ENCODE data around the gene KIRREL1. TPM values are rescaled to one million over a fixed set of nuclear protein-coding genes. Genes with fewer than 3 reads are reported as not detected.

KIRREL1 gene
- total RNA-seq, 3 donors from 2014 or later, result 26.1 to 55.5 (median 34.1) TPM

- Histone ChIP-seq H3K4me3 (no peak overlapping the region), H3K27ac (no peak overlapping the region), H3K27me3 (no peaks in the 10 kb centered on the region), H3K4me1 (no peaks in the 10 kb centered on the region), H3K9me3 (no peaks in the 10 kb centered on the region), H3K36me3 (no peaks in the 10 kb centered on the region)
- TF ChIP-seq CTCF (IDR thresholded peaks at IDR 0.05) (no peak), POLR2A (IDR thresholded peaks at IDR 0.05) (no peak), POLR2AphosphoS5 (IDR thresholded peaks at IDR 0.05) (no peak)
- intact Hi-C loops (cut with DNase I; ENCODE audit: low total_unique reads), result no loop called here
- no peak for DNase-seq (ENCODE audit: low spot score in 2 of 2)
These were observed 62.4 kb downstream of the KIRREL1 start for GRCh38 chr1:158055854-158056253.

- no peak for TF ChIP-seq CTCF (IDR thresholded peaks at IDR 0.05)
- no peak for TF ChIP-seq POLR2A (IDR thresholded peaks at IDR 0.05)
- no peak for TF ChIP-seq POLR2AphosphoS5 (IDR thresholded peaks at IDR 0.05)
These were observed 63.1 kb downstream of the KIRREL1 start for GRCh38 chr1:158056498-158056897.

GRCh38 chr1:158058237-158058985, 65.0 kb downstream of the KIRREL1 start:
- DNase-seq (ENCODE audit: low spot score in 2 of 2), result no peak
- H3K27ac ChIP-seq, result no peak overlapping the region
- no peaks in the 10 kb centered on the region for H3K4me1 ChIP-seq
- no peaks in the 10 kb centered on the region for H3K36me3 ChIP-seq
- H3K4me3 ChIP-seq, result no peak overlapping the region
- TF ChIP-seq CTCF (IDR thresholded peaks at IDR 0.05), result no peak
- no peak for TF ChIP-seq POLR2A (IDR thresholded peaks at IDR 0.05)
- no peak for TF ChIP-seq POLR2AphosphoS5 (IDR thresholded peaks at IDR 0.05)
- no peaks in the 10 kb centered on the region for H3K27me3 ChIP-seq
- no peaks in the 10 kb centered on the region for H3K9me3 ChIP-seq
- intact Hi-C loops (cut with DNase I; ENCODE audit: low total_unique reads), result no loop called here

More at GRCh38 chr1:158056498-158056897, 63.1 kb downstream of the KIRREL1 start:
- Histone ChIP-seq H3K36me3 (no peaks in the 10 kb centered on the region), H3K27ac (no peak overlapping the region), H3K27me3 (no peaks in the 10 kb centered on the region), H3K9me3 (no peaks in the 10 kb centered on the region), H3K4me3 (no peak overlapping the region), H3K4me1 (no peaks in the 10 kb centered on the region)
- DNase-seq (ENCODE audit: low spot score in 2 of 2), result no peak
- intact Hi-C loops (cut with DNase I; ENCODE audit: low total_unique reads), result no loop called here

GRCh38 chr1:158059984-158060383, 66.5 kb downstream of the KIRREL1 start:
- intact Hi-C loops (cut with DNase I; ENCODE audit: low total_unique reads), result no loop called here
- H3K4me1 ChIP-seq, result no peaks in the 10 kb centered on the region
- TF ChIP-seq POLR2AphosphoS5 (IDR thresholded peaks at IDR 0.05) (no peak), CTCF (IDR thresholded peaks at IDR 0.05) (no peak), POLR2A (IDR thresholded peaks at IDR 0.05) (no peak)

GRCh38 chr1:158062174-158062573, 68.7 kb downstream of the KIRREL1 start:
- no peak for DNase-seq (ENCODE audit: low spot score in 2 of 2)
- no peaks in the 10 kb centered on the region for H3K4me1 ChIP-seq
- TF ChIP-seq POLR2AphosphoS5 (IDR thresholded peaks at IDR 0.05) (no peak), CTCF (IDR thresholded peaks at IDR 0.05) (no peak), POLR2A (IDR thresholded peaks at IDR 0.05) (no peak)

More at GRCh38 chr1:158059984-158060383, 66.5 kb downstream of the KIRREL1 start:
- Histone ChIP-seq H3K9me3 (no peaks in the 10 kb centered on the region), H3K27ac (no peak overlapping the region), H3K27me3 (no peaks in the 10 kb centered on the region), H3K36me3 (no peaks in the 10 kb centered on the region), H3K4me3 (no peak overlapping the region)
- DNase-seq (ENCODE audit: low spot score in 2 of 2), result no peak

More at GRCh38 chr1:158062174-158062573, 68.7 kb downstream of the KIRREL1 start:
- Histone ChIP-seq H3K36me3 (no peaks in the 10 kb centered on the region), H3K4me3 (no peak overlapping the region), H3K27me3 (no peaks in the 10 kb centered on the region), H3K27ac (no peak overlapping the region), H3K9me3 (no peaks in the 10 kb centered on the region)
- intact Hi-C loops (cut with DNase I; ENCODE audit: low total_unique reads), result no loop called here

Measured in breast epithelium (tissue), 4 donors.